Keratinocyte (primary cell): ENCODE measurements around the gene BAG3.

Experiments used
- EZH2 ChIP-seq: IDR thresholded peaks from one replicate; pipeline ENCODE4 v1.6.1; 2012; ENCODE audit warnings: inconsistent platforms, mild to moderate bottlenecking, low read length, moderate library complexity
- TF ChIP-seq, protein P1 (sequence below), 3 experiments: IDR thresholded peaks in 1 of 3; conservative IDR thresholded peaks in 1 of 3; optimal IDR thresholded peaks in 1 of 3; 2 replicates in 2 of 3; 3 replicates in 1 of 3; pipeline versions ENCODE3 to v1.5.1; 2011; ENCODE audit warnings: low read length in 3 of 3, mild to moderate bottlenecking in 3 of 3, moderate library complexity in 2 of 3, control low read depth in 1 of 3, inconsistent platforms in 1 of 3; ENCODE audit not compliant: insufficient read depth in 2 of 3; ENCODE audit errors: extremely low read depth in 1 of 3

DNA sequence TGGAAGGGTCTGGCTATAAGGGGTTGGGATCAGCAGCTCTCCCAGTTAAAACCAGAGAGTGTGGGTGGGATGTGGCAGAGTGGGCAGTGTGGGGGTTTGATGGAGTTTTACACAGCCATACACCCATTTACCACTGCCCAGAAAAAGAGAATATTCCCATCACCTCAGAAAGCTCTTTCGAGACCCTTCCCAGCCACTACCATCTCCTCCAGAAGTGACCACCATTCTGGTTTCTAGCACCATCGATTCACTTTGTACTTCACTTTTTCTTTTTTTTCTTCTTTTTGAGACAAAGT, 15.5 kb downstream of the BAG3 start:
- TF ChIP-seq, protein P1, sequence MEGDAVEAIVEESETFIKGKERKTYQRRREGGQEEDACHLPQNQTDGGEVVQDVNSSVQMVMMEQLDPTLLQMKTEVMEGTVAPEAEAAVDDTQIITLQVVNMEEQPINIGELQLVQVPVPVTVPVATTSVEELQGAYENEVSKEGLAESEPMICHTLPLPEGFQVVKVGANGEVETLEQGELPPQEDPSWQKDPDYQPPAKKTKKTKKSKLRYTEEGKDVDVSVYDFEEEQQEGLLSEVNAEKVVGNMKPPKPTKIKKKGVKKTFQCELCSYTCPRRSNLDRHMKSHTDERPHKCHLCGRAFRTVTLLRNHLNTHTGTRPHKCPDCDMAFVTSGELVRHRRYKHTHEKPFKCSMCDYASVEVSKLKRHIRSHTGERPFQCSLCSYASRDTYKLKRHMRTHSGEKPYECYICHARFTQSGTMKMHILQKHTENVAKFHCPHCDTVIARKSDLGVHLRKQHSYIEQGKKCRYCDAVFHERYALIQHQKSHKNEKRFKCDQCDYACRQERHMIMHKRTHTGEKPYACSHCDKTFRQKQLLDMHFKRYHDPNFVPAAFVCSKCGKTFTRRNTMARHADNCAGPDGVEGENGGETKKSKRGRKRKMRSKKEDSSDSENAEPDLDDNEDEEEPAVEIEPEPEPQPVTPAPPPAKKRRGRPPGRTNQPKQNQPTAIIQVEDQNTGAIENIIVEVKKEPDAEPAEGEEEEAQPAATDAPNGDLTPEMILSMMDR (optimal IDR thresholded peaks at IDR 0.05 in 1 of 3, IDR thresholded peaks at IDR 0.05 in 1 of 3, conservative IDR thresholded peaks at IDR 0.05 in 1 of 3; ENCODE audit: extremely low read depth in 1 of 3, insufficient read depth in 2 of 3, low read length in 3 of 3) = no peak
- no peak for TF ChIP-seq EZH2
